ENCODE measurements around the gene EHBP1L1.
A peak's percentile ranks its signal among the peaks of the same experiment; 100 is the strongest.

EHBP1L1 gene

GRCh38 chr11:65607614-65608426 lies 32.0 kb downstream of the EHBP1L1 start:
- H3K27ac ChIP-seq, result no peak overlapping the region
- no peak for TF ChIP-seq CTCF (conservative IDR thresholded peaks at IDR 0.05)

- no peak for TF ChIP-seq CTCF (conservative IDR thresholded peaks at IDR 0.05)
- no peak overlapping the region for H3K27ac ChIP-seq
Measured at GRCh38 chr11:65609229-65609628, 33.4 kb downstream of the EHBP1L1 start.

- TF ChIP-seq CTCF (conservative IDR thresholded peaks at IDR 0.05), result no peak
- H3K27ac ChIP-seq, result peak overlapping the region; percentile 99; the same call in 1 of the 2 replicates
Measured at GRCh38 chr11:65609665-65610064, 33.8 kb downstream of the EHBP1L1 start.

- TF ChIP-seq CTCF (conservative IDR thresholded peaks at IDR 0.05), result no peak
- H3K27ac ChIP-seq, result peak overlapping the region; percentile 99
Measured at GRCh38 chr11:65610404-65610803, 34.6 kb downstream of the EHBP1L1 start.

GRCh38 chr11:65611028-65611757 lies 35.3 kb downstream of the EHBP1L1 start:
- H3K27ac ChIP-seq, result peak overlapping the region; percentile 99
- TF ChIP-seq CTCF (conservative IDR thresholded peaks at IDR 0.05), result no peak

GRCh38 chr11:65611758-65612603 lies 36.1 kb downstream of the EHBP1L1 start:
- peak overlapping the region; percentile 99 for H3K27ac ChIP-seq
- no peak for TF ChIP-seq CTCF (conservative IDR thresholded peaks at IDR 0.05)

- H3K27ac ChIP-seq, result peak overlapping the region; percentile 99
Measured at GRCh38 chr11:65612691-65613090, 36.8 kb downstream of the EHBP1L1 start.

More at GRCh38 chr11:65612691-65613090, 36.8 kb downstream of the EHBP1L1 start:
- TF ChIP-seq CTCF (conservative IDR thresholded peaks at IDR 0.05), result no peak

Data from VCaP (cell line).